Measurements from ENCODE around the gene ALDH8A1.

DNA sequence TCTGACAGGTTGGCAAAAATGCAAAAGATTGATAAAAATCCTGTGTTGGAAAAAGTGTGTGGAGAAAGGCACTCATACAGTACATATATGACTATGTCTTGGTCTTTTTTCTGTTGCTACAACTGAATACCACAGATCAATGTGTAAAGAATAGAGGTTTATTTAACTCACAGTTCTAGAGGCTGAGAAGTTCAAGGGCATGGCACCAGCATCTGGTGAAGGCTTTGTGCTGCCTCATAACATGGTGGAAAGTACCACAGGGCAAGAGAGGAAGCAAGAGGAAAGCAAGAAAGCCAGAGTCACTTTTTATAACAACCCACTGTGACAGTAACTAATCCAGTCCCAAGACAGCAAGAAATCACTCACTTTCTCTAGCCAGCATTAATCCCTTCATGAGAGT lies 57.5 kb downstream of the ALDH8A1 start:
- TF ChIP-seq YY1 (IDR thresholded peaks at IDR 0.05; ENCODE audit: insufficient read depth, insufficient read length) (no peak), ZNF274 (IDR thresholded peaks at IDR 0.05; ENCODE audit: low read depth, low read length) (no peak), SUZ12 (IDR thresholded peaks at IDR 0.05; ENCODE audit: extremely low read depth, insufficient read depth, insufficient read length) (no peak)
